Parathyroid adenoma (tissue), 2 donors: ENCODE data around the gene ZNF276.

Experiments
- H2AFZ ChIP-seq: fragments of 300-600 bp; sonication (generic); one replicate; pipeline ENCODE4 v1.7.0; 2017; ENCODE audit warnings: antibody characterized with exemption, mild to moderate bottlenecking
- H3K27ac ChIP-seq: fragments of 300-600 bp; sonication (generic); one replicate; pipeline ENCODE4 v1.7.0; 2017
- H3K27me3 ChIP-seq: fragments of 300-600 bp; sonication (generic); one replicate; pipeline ENCODE4 v1.7.0; 2017; ENCODE audit warnings: low read length; ENCODE audit not compliant: control insufficient read depth, insufficient read depth
- H3K36me3 ChIP-seq: fragments of 300-600 bp; sonication (generic); one replicate; pipeline ENCODE4 v1.7.0; 2017; ENCODE audit warnings: low read length; ENCODE audit not compliant: control insufficient read depth, insufficient read depth
- H3K4me1 ChIP-seq: fragments of 300-600 bp; sonication (generic); one replicate; pipeline ENCODE4 v1.7.0; 2017; ENCODE audit warnings: control low read depth
- H3K4me2 ChIP-seq: fragments of 300-600 bp; sonication (generic); one replicate; pipeline ENCODE4 v1.7.0; 2017; ENCODE audit warnings: low read length
- H3K4me3 ChIP-seq: fragments of 300-600 bp; sonication (generic); one replicate; pipeline ENCODE4 v1.7.0; 2017; ENCODE audit warnings: low read depth, low read length
- H3K79me2 ChIP-seq: fragments of 300-600 bp; sonication (generic); one replicate; pipeline ENCODE4 v1.7.0; 2017; ENCODE audit warnings: control low read depth
- H3K9ac ChIP-seq: fragments of 300-600 bp; sonication (generic); one replicate; pipeline ENCODE4 v1.7.0; 2017; ENCODE audit warnings: mild to moderate bottlenecking
- H3K9me3 ChIP-seq: fragments of 300-600 bp; sonication (generic); one replicate; pipeline ENCODE4 v1.7.0; 2017; ENCODE audit warnings: low read length; ENCODE audit not compliant: control insufficient read depth
- CTCF ChIP-seq: fragments of 300-600 bp; sonication (generic); IDR thresholded peaks from one replicate; pipeline ENCODE4 v1.7.0; 2017; ENCODE audit warnings: antibody characterized with exemption, mild to moderate bottlenecking
- donor health status: primary hyperparathyroidism.

Gene ZNF276

GRCh38 chr16:89700100-89700648 is 21.2 kb upstream of the ZNF276 start:
- Histone ChIP-seq H3K4me3 (peak overlapping the region; percentile 83), H3K36me3 (no peaks in the 10 kb centered on the region), H3K9ac (no peak overlapping the region), H2AFZ (peak overlapping the region; percentile 75), H3K9me3 (no peaks in the 10 kb centered on the region), H3K79me2 (no peaks in the 10 kb centered on the region), H3K4me2 (peak overlapping the region; percentile 97), H3K4me1 (peaks cover 7% of the 10 kb centered on the region), H3K27ac (peak overlapping the region; percentile 90), H3K27me3 (no peaks in the 10 kb centered on the region)
- peak; percentile 91 for TF ChIP-seq CTCF

- peak overlapping the region; percentile 97 for H3K4me2 ChIP-seq
- H3K4me1 ChIP-seq: peaks cover 8% of the 10 kb centered on the region
- H3K79me2 ChIP-seq: no peaks in the 10 kb centered on the region
- H3K9me3 ChIP-seq: no peaks in the 10 kb centered on the region
- H3K27ac ChIP-seq: peak overlapping the region; percentile 90
- no peak for TF ChIP-seq CTCF
- no peaks in the 10 kb centered on the region for H3K36me3 ChIP-seq
- peak overlapping the region; percentile 65 for H3K9ac ChIP-seq
- no peaks in the 10 kb centered on the region for H3K27me3 ChIP-seq
- peak overlapping the region; percentile 83 for H3K4me3 ChIP-seq
- H2AFZ ChIP-seq: peak overlapping the region; percentile 75
Measured at GRCh38 chr16:89700649-89701424, 20.5 kb upstream of the ZNF276 start.

- Histone ChIP-seq H3K36me3 (no peaks in the 10 kb centered on the region), H3K4me1 (peaks cover 8% of the 10 kb centered on the region), H3K4me2 (peak within 1 kb of the TSS; percentile 97), H3K27me3 (no peaks in the 10 kb centered on the region), H3K27ac (peak within 1 kb of the TSS; percentile 90), H3K9me3 (no peaks in the 10 kb centered on the region), H3K4me3 (peak within 1 kb of the TSS; percentile 83), H3K9ac (peak within 1 kb of the TSS; percentile 65), H3K79me2 (no peaks in the 10 kb centered on the region), H2AFZ (peak within 1 kb of the TSS; percentile 95)
- peak; percentile 39 for TF ChIP-seq CTCF
Measured at GRCh38 chr16:89701425-89702406, 19.6 kb upstream of the ZNF276 start, which contains the start of gene SPATA2L. Gene SPATA2L (minus strand): TSS chr16:89701705. CDS start chr16:89701232, 473 bp downstream.

- TF ChIP-seq CTCF: no peak
- Histone ChIP-seq H3K9ac (no peak overlapping the region), H3K9me3 (no peaks in the 10 kb centered on the region), H3K36me3 (no peaks in the 10 kb centered on the region), H3K27ac (no peak overlapping the region), H3K4me3 (no peak overlapping the region), H3K4me2 (no peak overlapping the region), H3K4me1 (peaks cover 8% of the 10 kb centered on the region), H2AFZ (no peak overlapping the region), H3K27me3 (no peaks in the 10 kb centered on the region), H3K79me2 (no peaks in the 10 kb centered on the region)
Measured at GRCh38 chr16:89704281-89704680, 17.1 kb upstream of the ZNF276 start.
